Astrocyte (in vitro differentiated cells and primary cell): ENCODE results near the gene BEST4.

Source experiments
- CTCF ChIP-seq: IDR thresholded peaks from 2 replicates; pipeline ENCODE4 v1.5.1; 2011; ENCODE audit warnings: low read depth, mild to moderate bottlenecking, inconsistent platforms, low read length, moderate library complexity; ENCODE audit not compliant: insufficient read depth
- EZH2 ChIP-seq: IDR thresholded peaks from 2 replicates; pipeline ENCODE4 v1.6.1; 2012; ENCODE audit warnings: mild to moderate bottlenecking, low read length, inconsistent platforms; ENCODE audit not compliant: insufficient read depth

GRCh38 chr1:44792736-44793502 lies 4.9 kb upstream of the BEST4 start:
- no peak for TF ChIP-seq CTCF
- no peak for TF ChIP-seq EZH2
